Amniotic stem cell (primary cell): ENCODE data around the gene UBE2E1.
"Not testable (repeated sequence)": the region's sequence is repeated elsewhere in the genome, so short reads cannot be mapped to it uniquely, and the experiment has no call there.

Experiments used
- DNase-seq: peaks from one replicate; lab custom pipeline; 2025; lab: John Stamatoyannopoulos, UW

Gene UBE2E1

DNA sequence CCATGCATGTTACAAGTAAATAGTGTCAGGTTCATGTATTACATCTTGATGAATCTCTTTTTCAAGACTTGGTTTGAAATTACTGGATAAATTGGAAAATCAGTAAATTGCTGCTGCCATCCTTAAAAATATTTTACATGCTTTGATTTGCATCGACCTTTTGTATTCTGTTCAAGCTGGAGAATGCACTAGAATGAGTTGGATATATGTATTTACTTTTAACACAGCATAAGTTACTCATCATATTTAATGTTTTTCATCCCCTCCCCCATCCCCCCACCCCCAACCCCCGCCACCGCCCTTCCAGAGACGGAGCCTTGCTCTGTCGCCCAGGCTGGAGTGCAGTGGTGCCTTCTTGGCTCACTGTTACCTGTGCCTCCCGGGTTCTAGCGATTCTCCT lies 16.8 kb downstream of the UBE2E1 start:
- no peak for DNase-seq

DNA sequence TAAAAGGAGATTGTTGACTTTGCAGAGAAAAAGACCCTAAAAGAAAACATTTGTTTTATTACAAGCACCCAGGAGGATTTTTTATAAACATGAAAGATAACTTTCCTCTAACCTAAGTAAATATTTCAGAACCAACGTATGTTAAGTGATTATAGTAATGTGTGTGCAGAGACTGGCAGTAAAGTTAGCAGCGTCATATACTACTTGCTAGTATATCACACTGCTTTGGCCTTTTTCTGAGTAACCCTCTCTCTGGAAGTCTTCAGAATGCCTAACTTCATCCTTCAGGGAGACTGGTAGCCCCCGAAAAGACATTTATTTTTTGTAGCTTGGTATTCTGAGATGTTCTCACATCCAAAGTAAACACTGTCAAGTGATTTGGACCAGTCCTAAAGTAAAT lies 17.9 kb downstream of the UBE2E1 start:
- DNase-seq, result no peak

DNA sequence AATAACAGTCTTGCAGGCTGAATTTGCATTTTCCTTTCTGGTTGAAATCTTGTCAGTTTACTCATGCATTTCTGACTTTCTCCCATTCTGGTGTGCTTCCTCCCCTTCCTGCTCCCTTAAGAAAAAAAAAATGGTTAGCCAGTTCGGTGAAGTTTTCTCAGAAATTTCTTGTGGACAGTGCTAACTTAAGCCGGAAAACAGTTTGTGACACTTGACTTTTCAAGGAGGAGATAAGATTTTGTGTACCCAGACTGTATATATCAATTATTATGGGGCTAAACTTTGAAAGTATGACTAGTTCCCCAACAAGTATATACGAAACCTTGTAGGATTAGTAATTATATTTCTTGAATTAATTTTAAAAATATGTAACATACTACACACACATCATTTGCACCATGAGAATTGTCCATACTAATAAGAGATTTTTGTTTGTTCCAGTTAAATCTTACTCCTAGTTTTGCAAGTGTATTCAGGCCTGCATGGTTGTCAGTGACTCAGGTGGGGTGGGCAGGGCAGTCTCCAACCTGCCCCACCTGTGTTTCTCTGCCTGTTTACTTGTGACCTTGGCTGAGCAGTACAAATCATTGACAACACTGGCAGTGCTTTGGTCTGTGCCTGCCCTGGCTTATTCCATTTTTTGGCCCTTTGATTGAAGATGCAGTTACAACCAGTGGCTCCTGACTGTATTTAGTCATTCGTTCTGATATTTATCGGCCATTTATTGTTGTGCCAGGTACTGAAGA lies 19.1 kb downstream of the UBE2E1 start:
- DNase-seq, result no peak

DNA sequence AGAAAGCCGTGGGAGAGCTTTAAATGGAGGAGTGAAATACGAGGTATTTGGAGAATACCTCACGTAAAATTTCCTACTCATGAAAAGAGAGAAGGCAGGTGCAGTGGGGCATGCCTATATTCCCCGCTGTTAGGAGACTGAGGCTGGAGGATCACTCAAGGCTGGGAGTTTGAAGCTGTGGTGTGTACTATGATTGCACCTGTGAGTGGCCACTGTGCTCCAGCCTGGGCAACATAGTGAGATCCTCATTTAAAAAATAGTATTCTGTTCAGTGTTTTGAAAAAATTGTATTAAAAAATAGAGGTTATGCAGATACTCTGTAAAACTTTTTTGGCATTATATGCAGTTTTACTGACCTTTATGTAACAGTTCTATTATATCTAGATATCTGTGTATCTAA lies 20.0 kb downstream of the UBE2E1 start:
- DNase-seq, result no peak

DNA sequence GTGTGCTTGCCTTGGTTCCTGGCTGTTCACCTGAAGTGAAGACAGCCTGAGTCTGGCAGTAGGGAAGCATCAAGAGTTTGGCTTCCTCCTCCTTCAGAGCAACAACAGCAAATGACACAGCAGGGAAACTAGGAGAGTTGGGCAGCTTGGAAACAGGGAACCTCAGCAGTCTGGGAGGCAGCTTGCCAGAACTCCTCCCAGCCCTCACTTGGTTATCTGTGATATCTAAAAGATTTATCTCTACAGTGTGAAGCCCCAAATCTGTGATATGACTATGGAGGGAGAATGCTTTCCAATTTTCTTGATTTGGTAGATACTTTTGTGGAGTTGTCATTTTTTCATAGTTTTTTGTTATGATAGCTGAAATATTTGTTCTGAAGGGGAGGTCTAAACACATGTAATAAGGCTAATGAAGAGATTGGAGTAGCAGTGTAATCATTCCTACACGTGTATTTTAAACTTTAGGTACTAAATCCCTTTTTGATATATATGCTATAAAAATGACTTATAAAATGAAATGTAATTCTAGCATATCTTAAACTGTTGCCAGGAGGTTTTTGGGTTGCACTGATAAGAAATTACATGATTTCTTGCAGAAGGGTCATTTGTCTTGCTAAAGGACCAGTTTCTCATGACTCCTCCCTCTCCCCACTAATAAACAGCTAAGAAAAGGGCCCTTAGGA lies 20.8 kb downstream of the UBE2E1 start:
- DNase-seq, result no peak

DNA sequence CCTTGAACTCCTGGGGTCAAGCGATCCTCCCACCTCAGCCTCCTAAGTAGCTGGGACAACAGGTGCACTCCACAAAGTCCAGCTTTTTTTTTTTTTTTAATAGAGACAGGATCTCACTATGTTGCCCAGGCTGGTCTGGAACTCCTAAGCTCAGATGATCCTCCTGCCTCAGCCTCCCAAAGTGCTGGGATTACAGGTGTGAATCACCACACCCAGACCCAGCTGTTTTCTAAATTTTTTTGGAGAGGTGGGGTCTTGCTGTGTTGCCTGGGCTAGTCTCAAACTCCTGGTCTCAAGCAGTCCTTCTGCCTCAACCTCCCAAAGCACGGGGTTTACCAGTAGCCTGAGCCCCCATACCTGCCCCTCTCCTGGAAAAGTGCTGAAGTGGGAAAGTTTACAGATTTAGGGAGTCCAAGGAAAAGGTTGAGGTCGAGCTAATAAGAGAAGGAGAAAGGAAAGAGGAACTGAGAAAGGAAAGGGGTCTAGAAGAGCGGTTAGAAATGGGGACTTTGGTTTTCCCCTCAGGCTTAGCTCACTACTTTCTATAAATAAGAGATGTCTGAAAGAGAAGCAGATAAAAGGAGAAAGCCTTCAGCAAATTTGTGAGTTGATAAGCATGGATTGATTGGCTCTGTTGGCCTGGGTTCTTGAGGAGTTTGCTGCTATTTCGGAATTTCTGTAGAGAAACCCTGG lies 23.6 kb downstream of the UBE2E1 start:
- no peak for DNase-seq

DNA sequence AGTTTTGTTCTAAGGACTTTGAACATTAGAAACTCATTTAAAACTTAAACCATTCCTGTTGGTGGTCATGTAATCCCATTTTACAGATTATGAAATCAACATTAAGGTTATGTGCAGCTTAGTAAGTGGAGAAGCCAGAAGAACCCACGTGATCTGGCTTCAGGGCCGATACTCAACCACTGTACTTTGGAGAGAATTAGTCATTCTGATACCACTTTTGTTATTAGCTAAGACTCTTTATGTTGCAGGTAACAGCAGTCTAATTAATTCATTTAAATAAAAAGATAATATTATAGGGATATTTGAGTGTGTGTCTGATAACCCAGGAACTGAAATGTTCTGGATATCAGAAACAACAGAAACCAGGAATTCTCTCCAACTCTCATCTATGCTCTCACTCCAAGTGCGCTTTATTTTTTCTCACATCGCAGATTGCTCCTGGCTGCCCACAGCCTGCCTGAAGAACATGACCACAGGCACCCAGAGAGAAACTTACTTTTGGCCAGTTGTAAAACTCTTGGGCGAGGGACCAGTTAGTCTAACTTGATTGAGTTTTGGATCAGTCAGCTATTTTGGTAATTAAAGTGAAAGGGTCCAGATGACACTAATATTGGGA lies 25.2 kb downstream of the UBE2E1 start:
- no peak for DNase-seq

DNA sequence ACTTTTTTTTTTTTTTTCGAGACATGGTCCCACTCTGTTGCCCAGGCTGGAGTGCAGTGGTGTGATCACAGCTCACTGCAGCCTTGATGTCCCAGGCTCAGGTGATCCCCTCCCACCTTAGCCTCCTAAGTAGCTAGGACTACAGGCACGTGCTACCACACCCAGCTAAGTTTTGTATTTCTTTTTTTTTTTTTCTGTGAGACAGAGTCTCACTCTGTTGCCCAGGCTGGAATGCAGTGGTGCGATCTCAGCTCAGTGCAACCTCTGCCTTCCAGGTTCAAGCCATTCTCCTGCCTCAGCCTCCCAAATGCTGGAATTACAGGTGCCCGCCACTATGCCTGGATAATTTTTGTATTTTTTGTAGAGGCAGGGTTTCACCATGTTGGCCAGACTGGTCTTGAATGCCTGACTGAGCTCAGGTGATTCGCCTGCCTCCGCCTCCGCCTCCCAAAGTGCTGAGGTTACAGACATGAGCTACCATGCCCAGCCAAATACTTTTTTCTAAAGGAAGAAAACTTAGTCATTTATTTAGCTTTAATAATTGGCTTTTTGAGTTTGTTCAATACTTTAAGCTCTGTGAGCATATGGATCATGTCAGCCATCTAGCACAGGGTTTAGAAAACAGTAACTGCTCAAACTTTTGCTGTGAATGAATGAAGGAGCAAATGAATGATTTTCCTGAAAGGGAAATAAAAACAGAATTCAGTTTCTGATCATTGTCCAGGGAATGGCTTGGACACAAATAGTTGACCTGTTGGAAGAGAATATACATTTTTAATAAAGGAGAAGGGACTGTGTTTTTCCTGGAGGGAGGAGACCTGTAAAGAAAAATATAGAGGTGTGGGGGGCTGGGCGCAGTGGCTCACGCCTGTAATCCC lies 26.0 kb downstream of the UBE2E1 start:
- DNase-seq, result no peak

DNA sequence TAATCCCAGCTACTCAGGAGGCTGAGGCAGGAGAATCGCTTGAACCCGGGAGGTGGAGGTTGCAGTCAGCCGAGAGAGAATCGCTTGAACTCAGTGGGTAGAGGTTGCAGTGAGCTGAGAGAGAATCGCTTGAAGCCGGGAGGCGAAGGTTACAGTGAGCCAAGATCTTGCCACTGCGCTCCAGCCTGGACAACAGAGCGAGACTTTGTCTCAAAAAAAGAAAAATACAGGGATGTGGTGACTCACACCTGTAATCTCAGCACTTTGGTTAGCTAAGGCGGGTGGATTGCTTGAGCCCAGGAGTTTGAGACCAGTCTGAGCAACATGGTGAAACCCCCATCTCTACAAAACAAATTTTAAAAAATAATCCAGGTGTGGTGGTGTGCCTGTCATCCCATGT lies 26.8 kb downstream of the UBE2E1 start:
- DNase-seq, result no peak

DNA sequence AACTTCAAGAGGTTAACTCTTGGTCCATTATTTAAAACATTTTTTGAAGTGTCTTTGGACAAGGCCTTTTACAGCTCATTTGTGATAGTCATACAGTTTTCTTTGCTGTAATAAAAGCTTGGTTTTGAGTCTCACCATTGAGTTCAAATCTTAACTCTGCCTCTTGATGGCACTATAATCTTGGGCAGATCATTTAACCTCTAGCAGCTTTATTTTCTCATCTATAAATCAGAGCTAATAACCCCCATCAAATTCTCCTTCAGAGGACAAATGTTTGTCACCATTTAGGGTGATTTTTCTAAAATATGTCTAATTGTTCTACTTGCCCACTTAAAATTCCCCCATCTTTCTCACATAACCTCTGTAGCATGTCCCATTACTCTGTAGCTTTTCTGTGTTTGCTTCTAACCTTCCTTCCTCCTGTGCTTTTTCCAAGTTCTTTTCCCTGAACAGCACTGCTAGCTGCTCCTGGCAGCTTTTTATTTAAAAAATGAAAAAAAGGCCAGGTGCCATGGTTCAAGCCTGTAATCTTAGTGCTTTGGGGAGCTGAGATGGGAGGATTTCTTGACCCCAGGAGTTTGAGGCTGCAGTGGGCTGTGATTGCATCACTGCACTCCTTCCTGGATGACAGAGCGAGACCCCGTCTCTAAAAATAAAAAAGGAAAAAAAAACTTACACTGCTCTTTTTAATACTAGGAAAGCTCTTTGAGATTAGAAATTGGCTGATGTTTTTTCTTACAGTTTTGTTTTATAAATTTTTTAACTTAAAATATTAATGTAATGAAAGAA lies 28.5 kb downstream of the UBE2E1 start:
- DNase-seq, result no peak

DNA sequence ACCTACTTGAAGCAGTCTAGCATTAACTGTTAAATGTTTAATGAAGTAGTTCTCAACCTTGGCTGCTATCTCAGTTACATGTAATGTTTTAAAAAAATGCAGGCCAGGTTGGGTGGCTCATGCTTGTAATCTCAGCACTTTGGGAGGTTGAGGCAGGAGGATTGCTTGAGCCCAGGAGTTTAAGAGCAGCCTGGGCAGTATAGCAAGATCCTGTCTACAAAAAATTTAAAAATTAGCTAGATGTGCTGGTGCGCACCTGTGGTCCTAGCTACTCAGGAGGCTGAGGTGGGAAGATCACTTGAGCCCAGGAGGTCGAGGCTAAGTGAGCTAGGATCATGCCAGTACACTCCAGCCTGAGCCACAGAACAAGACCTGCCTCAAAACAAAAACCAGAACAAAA lies 29.3 kb downstream of the UBE2E1 start:
- DNase-seq, result no peak

DNA sequence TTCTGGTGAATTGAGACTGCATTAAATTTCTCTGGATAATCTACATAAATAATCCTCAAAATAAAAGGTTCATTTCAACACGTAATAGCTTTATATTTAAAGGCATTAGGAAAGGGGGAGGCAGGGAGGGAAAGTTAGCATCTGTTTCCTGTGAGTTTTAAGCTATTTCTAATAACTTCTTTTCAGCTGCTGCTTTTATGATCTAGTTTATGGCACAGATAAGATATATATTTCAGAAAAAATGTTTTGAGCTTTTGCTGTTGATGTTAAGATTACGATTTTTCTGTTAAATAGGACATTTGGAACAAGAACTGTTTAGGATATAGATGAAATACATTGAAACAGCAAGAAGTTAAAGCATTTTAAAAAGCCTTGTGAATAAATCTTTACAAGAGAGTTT lies 30.0 kb downstream of the UBE2E1 start:
- no peak for DNase-seq

DNA sequence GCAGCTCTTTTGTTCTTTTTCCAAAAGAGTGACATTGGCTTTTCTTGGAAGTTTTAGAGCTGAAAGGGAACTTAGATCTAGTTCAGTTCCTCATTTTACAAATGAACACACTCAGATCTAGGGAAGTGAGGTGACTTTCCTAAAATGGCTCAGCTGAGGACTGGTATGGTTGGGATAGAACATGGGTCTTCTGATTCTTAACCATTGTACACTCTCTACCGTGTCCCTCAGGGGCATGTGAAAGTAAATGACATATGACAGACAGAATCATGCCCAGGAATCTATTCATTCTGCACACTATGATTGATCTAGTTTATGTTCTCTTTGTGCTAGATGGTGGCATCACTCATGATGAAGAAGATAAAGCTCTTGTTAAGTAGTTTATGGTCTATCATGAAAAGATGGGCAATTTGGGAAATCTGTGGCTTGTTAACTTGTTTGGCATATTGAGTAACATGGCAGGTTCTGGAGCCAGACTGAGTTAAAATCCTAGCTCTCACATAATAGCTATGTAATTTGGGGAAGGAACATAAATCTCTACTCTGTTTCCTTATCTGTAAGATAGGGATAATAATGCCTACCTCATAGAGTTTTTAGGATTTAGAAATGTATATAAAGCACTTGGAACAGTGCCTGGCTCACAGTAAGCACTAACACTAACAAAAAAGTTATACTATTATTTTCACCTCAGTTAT lies 30.9 kb downstream of the UBE2E1 start:
- no peak for DNase-seq

DNA sequence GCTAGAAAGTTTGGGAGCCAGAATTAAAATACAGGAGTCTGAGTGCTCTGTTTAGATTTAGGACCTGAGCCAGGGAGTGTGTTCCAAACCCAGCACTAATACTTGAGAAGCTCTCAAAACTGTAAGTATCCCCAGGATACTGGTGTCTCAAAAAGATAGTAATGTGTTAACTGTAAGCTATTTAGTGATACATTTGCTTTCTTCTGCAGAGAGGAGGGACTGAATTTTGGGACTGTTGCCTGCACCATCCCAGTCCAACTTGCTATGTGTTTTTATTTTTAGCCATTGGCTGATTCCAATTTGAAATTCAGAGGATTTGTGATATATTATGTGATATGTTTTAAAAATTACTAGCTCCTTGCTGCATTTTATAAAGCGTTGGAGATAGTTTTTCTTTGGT lies 31.5 kb downstream of the UBE2E1 start:
- no peak for DNase-seq

DNA sequence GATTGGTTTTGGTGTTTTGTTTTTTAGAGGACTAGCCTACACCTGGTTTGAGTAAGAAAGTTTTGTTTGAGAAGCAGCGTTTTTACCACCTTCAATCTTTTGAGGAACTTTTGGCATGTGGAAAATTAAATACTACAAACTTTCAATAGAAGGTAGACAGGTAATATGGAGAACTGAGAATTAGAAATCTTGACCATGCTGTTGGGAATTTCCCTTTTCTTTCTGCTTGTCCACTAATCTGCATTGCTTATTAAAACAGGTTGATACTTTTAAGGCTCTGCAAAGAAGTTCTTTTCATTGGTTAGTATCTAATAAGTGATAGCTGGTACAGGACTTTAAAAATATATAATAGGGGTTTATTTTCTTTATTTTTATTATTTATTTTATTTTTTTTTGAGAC lies 31.9 kb downstream of the UBE2E1 start:
- no peak for DNase-seq

DNA sequence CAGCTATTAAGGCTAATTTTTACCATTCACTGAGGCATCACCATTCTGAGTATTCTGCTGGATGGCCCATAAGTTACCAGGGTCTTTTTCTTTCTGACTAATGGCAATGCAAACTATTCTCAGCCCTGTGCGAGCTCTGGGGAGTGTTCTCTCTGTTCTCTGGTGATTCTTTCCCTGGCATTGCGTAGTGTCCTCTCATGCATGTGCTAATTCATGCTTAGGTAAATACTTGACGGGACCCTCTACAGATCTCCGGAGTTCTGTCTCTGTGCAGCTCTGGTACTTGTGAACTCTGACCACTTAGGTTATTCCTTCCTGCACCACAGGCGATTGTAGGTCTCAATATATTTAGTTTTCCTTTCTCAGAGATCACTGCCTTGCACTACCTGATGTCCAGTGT lies 34.8 kb downstream of the UBE2E1 start:
- DNase-seq, result no peak

DNA sequence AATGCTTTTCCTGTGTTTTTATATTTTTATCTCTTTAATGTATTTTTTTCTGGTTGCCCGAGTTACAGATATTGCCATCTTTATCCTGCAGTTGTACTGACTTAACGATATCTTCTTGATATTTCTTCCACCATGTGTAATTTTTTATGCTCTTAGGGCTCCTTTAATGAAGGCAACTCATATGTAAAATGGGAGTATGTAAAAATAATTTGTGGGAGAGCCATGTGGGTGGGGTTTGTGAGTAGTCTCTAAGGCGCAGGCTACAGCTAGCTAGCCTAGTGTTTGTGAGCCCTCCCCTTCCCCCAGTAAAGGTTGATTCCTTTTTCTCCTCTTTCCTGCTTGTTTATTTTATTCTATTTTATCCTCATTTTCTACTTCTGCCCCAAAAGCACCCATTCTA lies 38.1 kb downstream of the UBE2E1 start:
- no peak for DNase-seq

DNA sequence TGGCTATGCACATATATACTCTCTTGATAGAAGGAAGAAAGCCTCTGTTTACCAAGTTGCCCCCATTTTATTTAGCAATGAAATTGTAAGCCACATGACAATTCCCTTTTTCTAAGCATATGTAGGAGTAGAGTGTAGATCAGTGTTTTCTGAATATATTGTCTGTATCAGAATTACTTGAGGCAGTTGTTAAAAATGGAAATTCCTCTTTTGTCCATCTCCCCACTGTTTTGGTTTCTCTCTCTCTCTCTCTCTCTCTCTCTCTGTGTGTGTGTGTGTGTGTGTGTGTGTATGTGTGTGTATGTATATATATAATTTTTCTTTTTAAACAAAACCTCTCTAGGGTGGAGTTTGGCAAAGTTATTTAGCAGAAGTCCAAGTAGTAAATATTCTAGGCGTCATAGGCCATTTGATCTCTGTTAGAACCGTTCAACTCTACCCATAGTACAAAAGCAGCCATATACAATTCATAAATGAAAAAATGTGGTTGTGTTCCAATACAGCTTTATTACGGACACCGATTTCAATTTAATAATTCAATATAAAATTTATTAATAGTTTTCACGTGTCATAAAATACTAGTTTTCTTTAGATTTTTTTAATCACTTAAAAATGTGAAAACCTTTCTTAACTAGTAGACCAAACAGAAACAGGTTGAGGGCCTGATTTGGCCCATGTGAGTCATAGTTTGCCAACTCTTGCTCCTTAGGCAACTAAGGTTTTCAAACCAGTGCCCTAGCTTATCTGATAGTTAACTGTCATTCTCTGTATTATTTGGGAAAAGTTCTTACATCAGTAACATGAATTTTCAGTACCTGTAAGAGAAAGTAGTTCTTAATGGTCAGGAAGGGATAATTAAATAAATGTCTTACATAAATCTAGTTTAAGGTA lies 39.8 kb downstream of the UBE2E1 start:
- no peak for DNase-seq

DNA sequence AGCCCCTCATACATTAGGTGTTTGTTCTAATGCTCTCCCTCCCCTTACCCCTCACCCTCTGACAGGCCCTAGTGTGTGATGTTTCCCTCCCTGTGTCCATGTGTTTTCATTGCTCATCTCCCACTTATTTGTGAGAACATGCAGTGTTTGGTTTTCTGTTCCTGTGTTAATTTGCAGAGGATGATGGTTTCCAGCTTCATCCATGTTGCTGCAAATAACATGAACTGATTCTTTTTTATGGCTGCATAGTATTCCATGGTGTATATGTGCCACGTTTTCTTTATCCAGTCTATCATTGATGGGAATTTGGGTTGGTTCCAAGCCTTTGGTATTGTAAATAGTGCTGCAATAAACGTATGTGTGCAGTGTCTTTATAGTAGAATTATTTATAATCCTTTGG lies 43.7 kb downstream of the UBE2E1 start:
- not testable (repeated sequence) for DNase-seq
